ENCODE results near the gene SYNE2. TPM values are rescaled to one million over a fixed set of nuclear protein-coding genes. Genes with fewer than 3 reads are reported as not detected.

SYNE2 gene
- total and polyA plus RNA-seq, 4 experiments from 2014 or later: 14.2 to 280 (median 189) TPM

GRCh38 chr14:64074961-64075612 lies 222.3 kb downstream of the SYNE2 start:
- intact Hi-C loops (cut with micrococcal nuclease): no loop called here
- Mint-ChIP-seq H3K36me3 (peaks cover 63 to 86% of the 10 kb centered on the region in 2 donors), H3K9me3 (no peaks in the 10 kb centered on the region), H3K27me3 (no peaks in the 10 kb centered on the region), H3K4me1 (no peaks in the 10 kb centered on the region), H3K27ac (peak overlapping the region in 3 of 7 donors; percentile 8 to 73 (median 58)), H3K4me3 (no peak overlapping the region)
- H3K9me3 ChIP-seq (ENCODE audit: control insufficient read depth in 1 of 2, low read length in 2 of 2): no peaks in the 10 kb centered on the region
- no peaks in the 10 kb centered on the region for H3K27me3 ChIP-seq (ENCODE audit: insufficient read depth, low read length)
- H3K27ac ChIP-seq (ENCODE audit: low read depth, low read length): no peak overlapping the region
- H3K4me1 ChIP-seq (ENCODE audit: insufficient read depth, low read length): no peaks in the 10 kb centered on the region
- ChIA-PET POLR2A (ENCODE audit: partially characterized antibody) (no interaction called here), CTCF (ENCODE audit: partially characterized antibody) (interaction anchor here (0.7 kb wide), 2 partner anchors 96 to 257 kb away, joined by 3 read pairs; no protein-coding TSS in a partner anchor)
- no peak overlapping the region for H3K4me3 ChIP-seq (ENCODE audit: low read length in 2 of 2)
- DNase-seq: no peak
- peaks cover 43% of the 10 kb centered on the region for H3K36me3 ChIP-seq (ENCODE audit: insufficient read depth, low read length)

GRCh38 chr14:64075613-64076005 lies 222.8 kb downstream of the SYNE2 start:
- no peaks in the 10 kb centered on the region for H3K4me1 ChIP-seq (ENCODE audit: insufficient read depth, low read length)
- peak overlapping the region in 3 of 7 donors; percentile 41 to 62 (median 53) for H3K27ac Mint-ChIP-seq
- peaks cover 0 to 2% (median 0%) of the 10 kb centered on the region in 4 donors for H3K4me1 Mint-ChIP-seq
- no peaks in the 10 kb centered on the region for H3K9me3 Mint-ChIP-seq
- DNase-seq: no peak
- ChIA-PET POLR2A (ENCODE audit: partially characterized antibody) (no interaction called here), CTCF (ENCODE audit: partially characterized antibody) (interaction anchor here (0.7 kb wide), 2 partner anchors 96 to 258 kb away, joined by 3 read pairs; no protein-coding TSS in a partner anchor)
- peaks cover 64 to 86% of the 10 kb centered on the region in 2 donors for H3K36me3 Mint-ChIP-seq
- no peak overlapping the region for H3K27ac ChIP-seq (ENCODE audit: low read depth, low read length)
- H3K4me3 Mint-ChIP-seq: no peak overlapping the region
- no peaks in the 10 kb centered on the region for H3K27me3 ChIP-seq (ENCODE audit: insufficient read depth, low read length)
- no peak overlapping the region for H3K4me3 ChIP-seq (ENCODE audit: low read length in 2 of 2)
- intact Hi-C loops (cut with micrococcal nuclease): no loop called here
- H3K27me3 Mint-ChIP-seq: no peaks in the 10 kb centered on the region
- peaks cover 49% of the 10 kb centered on the region for H3K36me3 ChIP-seq (ENCODE audit: insufficient read depth, low read length)
- no peaks in the 10 kb centered on the region for H3K9me3 ChIP-seq (ENCODE audit: control insufficient read depth in 1 of 2, low read length in 2 of 2)

- Histone ChIP-seq H3K27ac (ENCODE audit: low read depth, low read length) (no peak overlapping the region), H3K36me3 (ENCODE audit: insufficient read depth, low read length) (peaks cover 53% of the 10 kb centered on the region), H3K4me1 (ENCODE audit: insufficient read depth, low read length) (no peaks in the 10 kb centered on the region), H3K27me3 (ENCODE audit: insufficient read depth, low read length) (no peaks in the 10 kb centered on the region), H3K4me3 (ENCODE audit: low read length in 2 of 2) (no peak overlapping the region), H3K9me3 (ENCODE audit: control insufficient read depth in 1 of 2, low read length in 2 of 2) (no peaks in the 10 kb centered on the region)
- ChIA-PET CTCF (ENCODE audit: partially characterized antibody) (no interaction called here), POLR2A (ENCODE audit: partially characterized antibody) (no interaction called here)
- Mint-ChIP-seq H3K9me3 (no peaks in the 10 kb centered on the region), H3K4me1 (peaks cover 0 to 3% (median under 1%) of the 10 kb centered on the region in 4 donors), H3K27ac (peak overlapping the region in 3 of 7 donors; percentile 9 to 77 (median 26)), H3K36me3 (peaks cover 58 to 82% of the 10 kb centered on the region in 2 donors), H3K4me3 (no peak overlapping the region), H3K27me3 (no peaks in the 10 kb centered on the region)
- intact Hi-C loops (cut with micrococcal nuclease): no loop called here
- DNase-seq: no peak
Observed at GRCh38 chr14:64080452-64080851, 227.6 kb downstream of the SYNE2 start.

- Mint-ChIP-seq H3K4me3 (no peak overlapping the region), H3K27ac (peak overlapping the region in 1 of 7 donors; percentile 5), H3K27me3 (no peaks in the 10 kb centered on the region), H3K36me3 (peaks cover 58 to 84% of the 10 kb centered on the region in 2 donors), H3K4me1 (peaks cover 0 to 3% (median under 1%) of the 10 kb centered on the region in 4 donors), H3K9me3 (no peaks in the 10 kb centered on the region)
- intact Hi-C loops (cut with micrococcal nuclease): no loop called here
- DNase-seq: no peak
- Histone ChIP-seq H3K27ac (ENCODE audit: low read depth, low read length) (no peak overlapping the region), H3K36me3 (ENCODE audit: insufficient read depth, low read length) (peaks cover 53% of the 10 kb centered on the region), H3K4me1 (ENCODE audit: insufficient read depth, low read length) (no peaks in the 10 kb centered on the region), H3K9me3 (ENCODE audit: control insufficient read depth in 1 of 2, low read length in 2 of 2) (no peaks in the 10 kb centered on the region), H3K27me3 (ENCODE audit: insufficient read depth, low read length) (no peaks in the 10 kb centered on the region), H3K4me3 (ENCODE audit: low read length in 2 of 2) (no peak overlapping the region)
- POLR2A ChIA-PET (ENCODE audit: partially characterized antibody): no interaction called here
- CTCF ChIA-PET (ENCODE audit: partially characterized antibody): no interaction called here
Observed at GRCh38 chr14:64081174-64081746, 228.5 kb downstream of the SYNE2 start.

GRCh38 chr14:64082837-64083236 lies 230.0 kb downstream of the SYNE2 start:
- Mint-ChIP-seq H3K9me3 (no peaks in the 10 kb centered on the region), H3K27ac (peak overlapping the region in 3 of 7 donors; percentile 6 to 43 (median 10)), H3K4me3 (no peak overlapping the region), H3K27me3 (no peaks in the 10 kb centered on the region), H3K36me3 (peaks cover 51 to 83% of the 10 kb centered on the region in 2 donors), H3K4me1 (peaks cover 0 to 3% (median under 1%) of the 10 kb centered on the region in 4 donors)
- intact Hi-C loops (cut with micrococcal nuclease): no loop called here
- DNase-seq: no peak
- H3K9me3 ChIP-seq (ENCODE audit: control insufficient read depth in 1 of 2, low read length in 2 of 2): no peaks in the 10 kb centered on the region
- H3K27ac ChIP-seq (ENCODE audit: low read depth, low read length): no peak overlapping the region
- no peak overlapping the region for H3K4me3 ChIP-seq (ENCODE audit: low read length in 2 of 2)
- ChIA-PET POLR2A (ENCODE audit: partially characterized antibody) (interaction anchor here (1.8 kb wide), 1 partner anchor 10 kb away, joined by 5 read pairs; no protein-coding TSS in a partner anchor), CTCF (ENCODE audit: partially characterized antibody) (interaction anchor here (0.9 kb wide), 1 partner anchor 69 kb away, joined by 4 read pairs; no protein-coding TSS in a partner anchor)
- H3K36me3 ChIP-seq (ENCODE audit: insufficient read depth, low read length): peaks cover 61% of the 10 kb centered on the region
- H3K4me1 ChIP-seq (ENCODE audit: insufficient read depth, low read length): no peaks in the 10 kb centered on the region
- H3K27me3 ChIP-seq (ENCODE audit: insufficient read depth, low read length): no peaks in the 10 kb centered on the region

- Mint-ChIP-seq H3K4me3 (no peak overlapping the region), H3K27ac (peak overlapping the region in 1 of 7 donors; percentile 12), H3K36me3 (peaks cover 36 to 72% of the 10 kb centered on the region in 2 donors), H3K27me3 (no peaks in the 10 kb centered on the region), H3K4me1 (peaks cover 0 to 1% (median under 1%) of the 10 kb centered on the region in 4 donors), H3K9me3 (no peaks in the 10 kb centered on the region)
- ChIA-PET CTCF (ENCODE audit: partially characterized antibody) (no interaction called here), POLR2A (ENCODE audit: partially characterized antibody) (no interaction called here)
- Histone ChIP-seq H3K36me3 (ENCODE audit: insufficient read depth, low read length) (peaks cover 56% of the 10 kb centered on the region), H3K27ac (ENCODE audit: low read depth, low read length) (no peak overlapping the region), H3K9me3 (ENCODE audit: control insufficient read depth in 1 of 2, low read length in 2 of 2) (no peaks in the 10 kb centered on the region), H3K27me3 (ENCODE audit: insufficient read depth, low read length) (no peaks in the 10 kb centered on the region), H3K4me1 (ENCODE audit: insufficient read depth, low read length) (no peaks in the 10 kb centered on the region), H3K4me3 (ENCODE audit: low read length in 2 of 2) (no peak overlapping the region)
- intact Hi-C loops (cut with micrococcal nuclease): no loop called here
- no peak for DNase-seq
Observed at GRCh38 chr14:64088647-64088964, 235.8 kb downstream of the SYNE2 start.

- Mint-ChIP-seq H3K4me1 (no peaks in the 10 kb centered on the region), H3K27ac (peak overlapping the region in 1 of 7 donors; percentile 45), H3K27me3 (no peaks in the 10 kb centered on the region), H3K36me3 (peaks cover 39 to 74% of the 10 kb centered on the region in 2 donors), H3K9me3 (no peaks in the 10 kb centered on the region), H3K4me3 (no peak overlapping the region)
- Histone ChIP-seq H3K27me3 (ENCODE audit: insufficient read depth, low read length) (no peaks in the 10 kb centered on the region), H3K4me3 (ENCODE audit: low read length in 2 of 2) (no peak overlapping the region), H3K36me3 (ENCODE audit: insufficient read depth, low read length) (peaks cover 47% of the 10 kb centered on the region), H3K9me3 (ENCODE audit: control insufficient read depth in 1 of 2, low read length in 2 of 2) (no peaks in the 10 kb centered on the region), H3K27ac (ENCODE audit: low read depth, low read length) (no peak overlapping the region), H3K4me1 (ENCODE audit: insufficient read depth, low read length) (no peaks in the 10 kb centered on the region)
- POLR2A ChIA-PET (ENCODE audit: partially characterized antibody): no interaction called here
- intact Hi-C loops (cut with micrococcal nuclease): no loop called here
- CTCF ChIA-PET (ENCODE audit: partially characterized antibody): interaction anchor here (0.8 kb wide), 1 partner anchor 290 kb away, joined by 3 read pairs; no protein-coding TSS in a partner anchor
- DNase-seq: no peak
Observed at GRCh38 chr14:64089920-64090319, 237.1 kb downstream of the SYNE2 start.
